Stimulated activated naive CD8-positive, alpha-beta T cell treated with anti-CD3 and anti-CD28 coated beads, Interleukin-15, Interleukin-2, amounts not matched to agents 100 U/mL and 50 U/mL, for 24 hours (primary cell): Measurements from ENCODE around the gene ST14.
A peak's percentile ranks its signal among the peaks of the same experiment; 100 is the strongest.

Source experiments
- ATAC-seq: fragments of 150-1000 bp; cut with Tn5 transposase; one replicate; pipeline ENCODE4 v1.10.0; 2021
- DNase-seq: peaks from one replicate; pipeline ENCODE4 v3.0.0; 2021

ST14 gene

GRCh38 chr11:130136107-130136506 lies 23.5 kb upstream of the ST14 start:
- ATAC-seq (no peak), DNase-seq (no peak)

- no peak for DNase-seq
- no peak for ATAC-seq
Observed at GRCh38 chr11:130137999-130138398, 21.6 kb upstream of the ST14 start.

- no peak for ATAC-seq
- no peak for DNase-seq
Observed at GRCh38 chr11:130139401-130139800, 20.2 kb upstream of the ST14 start.

GRCh38 chr11:130141561-130142341 lies 17.8 kb upstream of the ST14 start:
- DNase-seq (no peak), ATAC-seq (no peak)

GRCh38 chr11:130144141-130144540 lies 15.4 kb upstream of the ST14 start:
- ATAC-seq = no peak
- DNase-seq = no peak

- no peak for DNase-seq
- no peak for ATAC-seq
Observed at GRCh38 chr11:130144861-130145281, 14.7 kb upstream of the ST14 start.

- ATAC-seq (no peak), DNase-seq (no peak)
Observed at GRCh38 chr11:130145311-130145812, 14.2 kb upstream of the ST14 start.

- ATAC-seq = no peak
- DNase-seq = peak; percentile 11
Observed at GRCh38 chr11:130145975-130146776, 13.4 kb upstream of the ST14 start.

- ATAC-seq = peak; percentile 14
- DNase-seq = no peak
Observed at GRCh38 chr11:130146796-130147195, 12.8 kb upstream of the ST14 start.

GRCh38 chr11:130148796-130149326 lies 10.7 kb upstream of the ST14 start:
- ATAC-seq (no peak), DNase-seq (no peak)

- ATAC-seq = no peak
- DNase-seq = no peak
Observed at GRCh38 chr11:130150790-130151189, 8.8 kb upstream of the ST14 start.

GRCh38 chr11:130151196-130151595 lies 8.4 kb upstream of the ST14 start:
- ATAC-seq (no peak), DNase-seq (no peak)

- no peak for ATAC-seq
- no peak for DNase-seq
Observed at GRCh38 chr11:130156108-130157022, 3.2 kb upstream of the ST14 start.

GRCh38 chr11:130157101-130157500 lies 2.5 kb upstream of the ST14 start:
- ATAC-seq (no peak), DNase-seq (no peak)

- DNase-seq = no peak
- no peak for ATAC-seq
Observed at GRCh38 chr11:130157840-130158239, 1.7 kb upstream of the ST14 start.

- ATAC-seq (no peak), DNase-seq (no peak)
Observed at GRCh38 chr11:130159139-130159538, 443 bp upstream of the ST14 start.

- DNase-seq (no peak), ATAC-seq (no peak)
Observed at GRCh38 chr11:130160498-130161155, 1.0 kb downstream of the ST14 start.

GRCh38 chr11:130161441-130162145 lies 2.0 kb downstream of the ST14 start:
- ATAC-seq (no peak), DNase-seq (no peak)

GRCh38 chr11:130162733-130163132 lies 3.2 kb downstream of the ST14 start:
- DNase-seq (no peak), ATAC-seq (peak; percentile 56)

- DNase-seq = no peak
- ATAC-seq = no peak
Observed at GRCh38 chr11:130163346-130164220, 4.0 kb downstream of the ST14 start.
